ENCODE measurements around the gene C2CD4D.

DNA sequence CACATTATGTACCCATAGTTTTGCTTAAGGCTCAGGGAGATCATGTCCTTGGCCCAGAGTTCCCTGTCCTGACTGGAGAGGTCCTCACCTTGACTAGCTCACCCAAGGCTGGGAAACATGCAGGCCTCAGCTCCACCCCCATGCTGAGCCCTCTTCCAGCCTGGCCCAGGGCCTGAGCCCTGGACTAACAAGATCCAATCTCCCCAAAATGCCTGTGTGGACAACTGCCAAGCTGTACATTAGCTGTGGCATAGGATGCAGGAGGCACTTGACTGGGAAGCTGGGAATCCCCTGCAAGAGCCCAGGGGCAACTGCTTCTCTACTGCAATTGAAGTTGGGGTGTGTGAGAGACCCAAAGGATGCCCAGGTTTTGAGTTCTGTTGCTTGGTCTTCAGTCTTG is 36.5 kb downstream of the C2CD4D start:
- TF ChIP-seq REST (IDR thresholded peaks at IDR 0.05; ENCODE audit: insufficient read depth in 1 of 2, low read depth in 2 of 2, low read length in 2 of 2) (no peak), POLR2AphosphoS5 (IDR thresholded peaks at IDR 0.05; ENCODE audit: low read depth, low read length) (no peak)
